Calu3 (cell line): ENCODE results near the gene SLX9. TPM values are rescaled to one million over a fixed set of nuclear protein-coding genes. Genes with fewer than 3 reads are reported as not detected.

Experiments used
- Bru-seq: library from RNA; stranded (reverse); fragments of 400-500 nt; gene quantifications from one replicate; lab custom pipeline; 2021; lab: Mats Ljungman, UMichigan
- BruChase-seq, 2 experiments: library from RNA; stranded (reverse); fragments of 400-500 nt; gene quantifications; one replicate each; lab custom pipeline; 2021; lab: Mats Ljungman, UMichigan
- BruUV-seq: library from RNA; stranded (reverse); fragments of 400-500 nt; replicated peaks from 2 replicates; lab custom pipeline; 2021; lab: Mats Ljungman, UMichigan
- CTCF ChIA-PET: fragments of 300-600 bp; sonication (Branson Sonifier 250); formaldehyde crosslinking; loops from one replicate; lab custom pipeline; 2022; ENCODE audit warnings: antibody characterized with exemption; lab: Charles Lee
- DNase-seq: peaks from one replicate; pipeline ENCODE4 v3.0.0; 2022
- H3K27ac Mint-ChIP-seq: one replicate; pipeline ENCODE4 v1.8.0; 2022; ENCODE audit warnings: mixed read lengths; ENCODE audit not compliant: unreplicated experiment
- H3K27me3 Mint-ChIP-seq: one replicate; pipeline ENCODE4 v1.8.0; 2022; ENCODE audit warnings: mixed read lengths; ENCODE audit not compliant: unreplicated experiment
- H3K36me3 Mint-ChIP-seq: one replicate; pipeline ENCODE4 v1.8.0; 2022; ENCODE audit warnings: mild to moderate bottlenecking, moderate library complexity, mixed read lengths; ENCODE audit not compliant: insufficient read depth, unreplicated experiment
- H3K4me1 Mint-ChIP-seq: one replicate; pipeline ENCODE4 v1.8.0; 2022; ENCODE audit warnings: mild to moderate bottlenecking, low read depth, mixed read lengths; ENCODE audit not compliant: unreplicated experiment
- H3K4me3 Mint-ChIP-seq: one replicate; pipeline ENCODE4 v1.8.0; 2022; ENCODE audit warnings: mild to moderate bottlenecking, low read depth, moderate library complexity, mixed read lengths; ENCODE audit not compliant: unreplicated experiment
- H3K9me3 Mint-ChIP-seq: one replicate; pipeline ENCODE4 v1.8.0; 2022; ENCODE audit warnings: low read depth, mixed read lengths; ENCODE audit not compliant: unreplicated experiment
- CTCF ChIP-seq: fragments of 200-600 bp; IDR thresholded peaks from one replicate; pipeline ENCODE4 v1.8.0; 2022; ENCODE audit warnings: antibody characterized with exemption; ENCODE audit not compliant: unreplicated experiment
- intact Hi-C: fragments of 100-400 bp; cut with micrococcal nuclease; formaldehyde crosslinking; loops from one replicate; pipeline ENCODE4 v1.10.0; 2022; ENCODE audit not compliant: unreplicated experiment
- long read RNA-seq: library from polyadenylated mRNA; stranded (forward); transcript quantifications from one replicate; pipeline ENCODE4 v2.0.0, GENCODE V29; 2022
- total RNA-seq: library from RNA; stranded (reverse); gene quantifications from 2 replicates; pipeline ENCODE4 v1.2.3, GENCODE V29; 2022

The SLX9 gene
- 24.6 and 28.6 TPM in 2 replicates for total RNA-seq
- percentile 58 among the genes with signal in this experiment for Bru-seq, nascent RNA
- BruChase-seq, experiment 1, labeled RNA remaining after a 6-hour chase = percentile 50 among the genes with signal in this experiment
- percentile 51 among the genes with signal in this experiment for BruChase-seq, experiment 2, labeled RNA remaining after a 2-hour chase
- long read RNA-seq, transcript FAM207A-202 (6 exons, 880 nt) = minor isoform, 5 of 30 reads
- long read RNA-seq, transcript FAM207A-201 (6 exons, 927 nt) = major isoform, 7 of 30 reads
- long read RNA-seq, partial matches to known transcripts = 15 of 30 reads
- long read RNA-seq, other reads (novel, unspliced or antisense) = 3 of 30 reads

GRCh38 chr21:44939532-44940115, at the start of gene SLX9:
TSS of gene SLX9 (plus strand) at chr21:44940029. CDS start at chr21:44940058, 29 bp downstream.
- Mint-ChIP-seq H3K27ac (peak within 1 kb of the TSS; percentile 19), H3K9me3 (no peaks in the 10 kb centered on the region), H3K4me1 (peaks cover 21% of the 10 kb centered on the region), H3K27me3 (no peaks in the 10 kb centered on the region), H3K4me3 (peak within 1 kb of the TSS; percentile 74), H3K36me3 (peaks cover 22% of the 10 kb centered on the region)
- CTCF ChIA-PET = no interaction called here
- BruUV-seq = TSS peak; percentile 77
- no peak for TF ChIP-seq CTCF
- DNase-seq = peak; percentile 80
- intact Hi-C loops = loop anchor here (10.0 kb wide), 1 partner anchor 135 kb away; the partner anchor contains the start of gene UBE2G2

GRCh38 chr21:44890338-44890931, 49.4 kb upstream of the SLX9 start:
- Mint-ChIP-seq H3K9me3 (no peaks in the 10 kb centered on the region), H3K4me3 (no peak overlapping the region), H3K27ac (no peak overlapping the region), H3K36me3 (peaks cover 4% of the 10 kb centered on the region), H3K27me3 (peaks cover 33% of the 10 kb centered on the region), H3K4me1 (no peaks in the 10 kb centered on the region)
- BruUV-seq = no TSS peak
- CTCF ChIA-PET = no interaction called here
- no peak for DNase-seq
- no peak for TF ChIP-seq CTCF
- intact Hi-C loops = no loop called here

- Mint-ChIP-seq H3K4me3 (no peak overlapping the region), H3K27ac (no peak overlapping the region), H3K4me1 (no peaks in the 10 kb centered on the region), H3K36me3 (peaks cover 4% of the 10 kb centered on the region), H3K27me3 (peaks cover 33% of the 10 kb centered on the region), H3K9me3 (no peaks in the 10 kb centered on the region)
- CTCF ChIA-PET = no interaction called here
- no peak for TF ChIP-seq CTCF
- DNase-seq = no peak
- intact Hi-C loops = no loop called here
- no TSS peak for BruUV-seq
Observed at GRCh38 chr21:44890961-44891541, 48.8 kb upstream of the SLX9 start.

- CTCF ChIA-PET = interaction anchor here (1.0 kb wide), 1 partner anchor 18 kb away, joined by 3 read pairs; the partner anchor contains the start of gene PTTG1IP
- no peaks in the 10 kb centered on the region for H3K9me3 Mint-ChIP-seq
- no peak overlapping the region for H3K27ac Mint-ChIP-seq
- peaks cover 4% of the 10 kb centered on the region for H3K36me3 Mint-ChIP-seq
- H3K27me3 Mint-ChIP-seq = peaks cover 33% of the 10 kb centered on the region
- intact Hi-C loops = no loop called here
- H3K4me1 Mint-ChIP-seq = no peaks in the 10 kb centered on the region
- no peak for TF ChIP-seq CTCF
- DNase-seq = no peak
- H3K4me3 Mint-ChIP-seq = no peak overlapping the region
- BruUV-seq = no TSS peak
Observed at GRCh38 chr21:44891631-44892031, 48.2 kb upstream of the SLX9 start.
